OCI-LY3 (cell line): ENCODE measurements around the gene MIA3.

Source experiments
- EZH2phosphoT487 ChIP-seq: fragments of 200-600 bp; shearing (Covaris generic); IDR thresholded peaks from 2 replicates; pipeline ENCODE4 v1.6.1; 2018; ENCODE audit warnings: antibody characterized with exemption, mixed run types, low read depth
- TF ChIP-seq, protein P1 (sequence below): fragments of 200-600, 300-600 bp; sonication (generic); IDR thresholded peaks from 2 replicates; pipeline ENCODE4 v1.5.1; 2014; ENCODE audit warnings: antibody characterized with exemption, low read length, low read depth

DNA sequence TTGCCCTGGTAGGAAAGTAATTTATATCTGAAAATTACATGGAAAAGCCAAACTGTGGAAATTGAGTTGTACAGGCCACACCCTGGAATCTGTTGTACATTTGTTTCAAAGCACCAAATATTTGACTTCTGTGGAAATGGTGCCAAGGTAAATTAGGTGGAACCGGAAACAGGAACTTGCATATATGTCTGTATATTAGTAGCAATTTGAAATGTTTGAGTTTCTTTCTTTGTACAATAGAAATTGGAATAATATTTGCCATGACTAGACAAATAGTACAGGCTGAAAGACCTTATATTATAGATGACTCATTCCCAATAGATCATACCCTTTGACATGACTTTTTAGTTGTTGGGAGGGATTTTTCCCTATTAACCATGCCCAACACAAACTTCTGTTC is 17.6 kb upstream of the MIA3 start:
- TF ChIP-seq, protein P1, sequence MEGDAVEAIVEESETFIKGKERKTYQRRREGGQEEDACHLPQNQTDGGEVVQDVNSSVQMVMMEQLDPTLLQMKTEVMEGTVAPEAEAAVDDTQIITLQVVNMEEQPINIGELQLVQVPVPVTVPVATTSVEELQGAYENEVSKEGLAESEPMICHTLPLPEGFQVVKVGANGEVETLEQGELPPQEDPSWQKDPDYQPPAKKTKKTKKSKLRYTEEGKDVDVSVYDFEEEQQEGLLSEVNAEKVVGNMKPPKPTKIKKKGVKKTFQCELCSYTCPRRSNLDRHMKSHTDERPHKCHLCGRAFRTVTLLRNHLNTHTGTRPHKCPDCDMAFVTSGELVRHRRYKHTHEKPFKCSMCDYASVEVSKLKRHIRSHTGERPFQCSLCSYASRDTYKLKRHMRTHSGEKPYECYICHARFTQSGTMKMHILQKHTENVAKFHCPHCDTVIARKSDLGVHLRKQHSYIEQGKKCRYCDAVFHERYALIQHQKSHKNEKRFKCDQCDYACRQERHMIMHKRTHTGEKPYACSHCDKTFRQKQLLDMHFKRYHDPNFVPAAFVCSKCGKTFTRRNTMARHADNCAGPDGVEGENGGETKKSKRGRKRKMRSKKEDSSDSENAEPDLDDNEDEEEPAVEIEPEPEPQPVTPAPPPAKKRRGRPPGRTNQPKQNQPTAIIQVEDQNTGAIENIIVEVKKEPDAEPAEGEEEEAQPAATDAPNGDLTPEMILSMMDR: no peak
- TF ChIP-seq EZH2phosphoT487: no peak
